Fibroblast of skin of right quadriceps (primary cell): ENCODE data around the gene B3GALNT2.
A peak's percentile ranks its signal among the peaks of the same experiment; 100 is the strongest.

Experiments
- DNase-seq: peaks from one replicate; pipeline ENCODE4 v3.0.0-alpha.2; 2013

The B3GALNT2 gene

DNA sequence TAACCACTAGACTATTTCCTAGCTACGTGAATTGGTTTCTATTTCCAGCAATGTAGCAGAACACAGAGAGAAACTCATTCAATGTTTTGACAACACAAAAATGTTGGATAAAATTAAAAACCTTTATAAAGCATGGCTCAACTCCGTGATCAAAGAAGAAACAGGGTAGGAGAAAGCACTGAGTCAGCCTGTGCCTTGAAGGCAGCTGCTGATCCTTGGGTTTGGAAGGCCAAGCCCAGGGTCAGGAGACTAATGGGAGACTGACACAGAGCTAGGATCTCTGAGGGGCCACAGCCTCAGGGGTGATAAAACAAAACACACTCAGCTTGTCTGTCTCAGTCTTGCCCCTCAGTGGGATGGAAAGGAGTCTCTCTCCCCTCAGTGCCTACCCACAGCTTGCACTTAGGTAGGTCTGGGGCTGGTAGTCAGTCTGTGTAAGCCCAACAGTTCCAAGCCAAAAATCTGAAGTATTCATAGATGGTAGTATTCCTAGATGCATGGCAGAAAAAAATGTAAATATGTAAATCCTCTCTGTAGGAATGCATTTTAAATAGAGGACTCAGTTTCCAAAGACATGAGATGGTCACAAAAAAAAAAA is 53.3 kb downstream of the B3GALNT2 start:
- DNase-seq, result no peak

DNA sequence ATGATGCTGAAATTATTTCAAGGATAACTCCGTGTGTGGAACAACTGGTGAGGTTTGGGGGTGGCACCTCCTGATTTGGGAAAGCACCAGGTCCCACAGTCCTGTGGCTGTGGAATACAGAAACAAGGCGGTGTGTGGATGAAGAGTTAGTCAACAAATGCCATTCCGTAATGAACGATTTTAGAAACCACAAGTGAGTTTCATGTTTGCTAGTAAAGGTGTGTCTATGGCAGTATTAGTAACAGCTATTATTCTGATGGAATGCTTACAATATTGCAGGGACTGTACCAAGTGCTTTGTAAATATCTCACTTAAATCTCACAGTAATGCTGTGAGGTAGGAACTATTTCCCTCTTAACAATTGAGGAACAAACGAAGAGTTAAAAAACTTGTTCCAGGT is 53.8 kb downstream of the B3GALNT2 start:
- DNase-seq, result no peak

DNA sequence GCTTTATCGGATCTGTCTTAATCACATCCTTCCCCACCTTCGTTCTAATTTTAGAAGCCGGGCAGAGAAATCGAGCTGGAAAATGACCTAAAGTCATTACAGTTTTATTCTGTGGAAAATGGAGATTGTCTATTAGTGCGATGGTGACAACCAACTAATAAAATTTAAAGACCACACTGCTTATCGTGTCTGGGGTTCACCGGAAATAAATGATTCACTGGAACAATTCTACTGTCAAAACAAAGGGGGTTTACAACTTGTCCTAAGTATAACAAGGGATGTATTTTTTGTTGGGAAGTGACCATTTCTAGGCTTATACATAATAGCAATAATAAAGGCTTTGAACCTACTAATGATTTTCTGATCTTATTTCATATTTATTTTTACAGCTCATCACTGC is 55.6 kb downstream of the B3GALNT2 start:
- DNase-seq, result no peak

DNA sequence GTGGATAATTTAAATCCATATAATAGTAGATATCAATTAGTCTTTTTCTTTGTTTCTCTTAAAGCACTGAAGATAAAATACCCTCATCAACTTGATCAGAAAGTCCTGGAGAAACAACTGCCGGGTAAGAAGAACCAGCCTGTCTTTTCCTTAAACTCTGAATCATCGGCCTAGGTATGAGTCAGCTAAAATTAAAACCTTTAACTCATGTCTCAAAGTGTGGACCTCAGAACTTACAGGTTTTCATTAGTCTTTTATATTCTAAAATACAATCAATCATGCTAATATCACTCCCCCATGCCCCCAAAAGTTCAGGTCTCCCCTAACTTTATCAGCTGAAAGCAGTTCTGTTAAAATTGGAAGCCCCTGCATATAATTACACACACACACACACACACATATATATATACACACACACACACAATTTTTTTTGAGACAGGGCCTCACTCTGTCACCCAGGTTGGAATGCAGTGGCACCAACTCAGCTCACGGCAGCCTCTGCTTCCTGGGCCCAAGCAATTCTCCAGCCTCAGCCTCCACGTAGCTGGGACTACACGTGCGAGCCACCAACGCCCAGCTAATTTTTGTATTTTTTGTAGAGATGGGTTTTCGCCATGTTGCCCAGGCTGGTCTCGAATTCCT is 61.3 kb downstream of the B3GALNT2 start:
- peak; percentile 74 for DNase-seq

DNA sequence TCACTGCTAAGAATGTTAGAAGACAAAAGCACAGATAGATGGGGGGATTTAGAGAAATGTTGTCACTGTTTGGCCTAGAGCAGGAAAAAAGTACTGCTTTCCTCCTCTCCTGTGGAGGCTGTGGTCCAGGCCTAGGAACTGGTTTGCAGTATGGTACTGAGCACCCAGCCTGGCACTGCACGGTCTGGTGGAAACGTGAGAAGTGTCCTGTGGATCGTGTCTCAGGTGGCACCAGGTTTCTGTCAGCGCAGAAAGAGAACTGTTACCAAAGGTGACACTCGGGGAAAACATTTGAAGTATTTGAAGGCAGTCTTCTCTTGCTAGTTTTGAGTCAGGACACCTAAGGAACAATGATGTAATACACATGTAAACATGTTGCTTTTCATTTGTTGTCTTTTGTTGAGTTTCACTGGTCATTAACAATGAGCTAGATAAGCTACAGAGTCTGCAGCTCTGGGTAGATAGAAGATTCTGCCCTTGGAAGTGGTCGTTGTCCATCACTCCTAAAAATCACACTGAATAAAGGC is 63.0 kb downstream of the B3GALNT2 start:
- DNase-seq, result no peak

DNA sequence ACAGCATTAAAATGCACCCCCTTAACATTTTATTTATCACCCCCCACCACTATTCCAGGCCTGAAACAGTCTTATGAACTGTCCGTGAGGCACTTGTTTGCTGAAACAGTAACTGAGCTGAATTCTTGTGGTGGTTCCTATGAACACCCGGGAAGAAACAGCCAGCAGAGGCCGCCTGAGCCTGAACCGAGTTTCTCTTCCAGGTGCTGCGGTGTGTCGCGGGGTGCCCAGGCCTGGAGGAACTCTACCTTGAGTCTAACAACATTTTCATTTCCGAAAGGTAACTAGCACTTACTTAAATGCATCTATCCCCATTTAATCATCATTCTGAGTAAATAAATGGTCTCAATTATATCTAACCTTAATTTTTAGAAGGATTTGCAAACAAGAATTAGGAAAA is 70.3 kb downstream of the B3GALNT2 start:
- DNase-seq, result no peak

DNA sequence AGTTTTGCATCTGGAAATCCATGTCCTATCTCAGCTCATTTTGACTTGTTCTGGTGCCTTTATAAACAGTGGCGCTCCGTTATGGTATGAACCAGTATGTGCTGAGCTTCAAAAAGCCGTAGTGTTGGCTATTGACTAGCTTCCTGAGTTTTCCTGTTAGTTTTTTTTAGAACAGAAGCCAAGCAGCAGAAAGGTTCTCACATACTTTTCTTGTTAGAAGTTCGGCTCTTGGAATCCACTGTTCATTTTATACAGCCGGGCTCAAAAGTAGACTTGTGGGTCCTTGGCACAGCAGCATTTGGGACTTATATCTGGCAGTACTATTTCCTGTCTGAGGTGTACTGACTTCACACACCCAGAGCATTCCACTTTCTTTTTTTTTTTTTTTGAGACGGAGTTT is 73.3 kb downstream of the B3GALNT2 start:
- DNase-seq, result peak; percentile 50

DNA sequence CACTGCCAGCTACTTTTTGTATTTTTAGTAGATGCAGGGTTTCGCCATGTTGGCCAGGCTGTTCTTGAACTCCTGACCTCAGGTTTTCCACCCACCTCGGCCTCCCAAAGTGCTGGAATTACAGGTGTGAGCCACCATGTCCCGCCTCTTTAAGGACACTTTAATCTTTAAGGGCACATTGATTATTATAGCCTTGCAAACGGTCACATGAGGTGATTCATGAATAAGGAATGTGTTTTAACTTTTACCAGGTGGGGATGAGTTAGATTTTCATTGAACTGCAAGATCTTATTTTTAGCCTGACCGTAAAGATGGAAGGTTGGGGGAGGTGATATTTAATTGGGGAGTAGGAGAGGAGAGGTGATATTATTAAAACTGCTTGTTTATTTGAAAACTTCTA is 75.1 kb downstream of the B3GALNT2 start:
- DNase-seq, result peak; percentile 29

DNA sequence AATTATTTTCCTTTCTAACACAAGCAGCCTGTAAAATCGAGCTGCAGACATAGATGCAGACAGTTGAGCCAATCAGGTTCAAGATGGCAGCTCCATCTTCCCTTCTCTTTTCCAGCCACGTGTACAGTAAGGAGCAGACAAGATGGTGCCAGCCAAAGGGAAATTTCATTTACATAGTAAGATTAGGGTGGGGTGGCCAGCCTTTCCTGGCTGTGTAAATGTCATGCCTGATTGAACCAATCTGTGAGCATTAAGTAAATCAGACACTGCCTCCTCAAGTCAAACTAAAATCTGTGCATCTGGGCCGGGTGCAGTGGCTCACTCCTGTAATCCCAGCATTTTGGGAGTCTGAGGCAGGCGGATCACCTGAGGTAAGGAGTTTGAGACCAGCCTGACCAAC is 76.8 kb downstream of the B3GALNT2 start:
- no peak for DNase-seq

DNA sequence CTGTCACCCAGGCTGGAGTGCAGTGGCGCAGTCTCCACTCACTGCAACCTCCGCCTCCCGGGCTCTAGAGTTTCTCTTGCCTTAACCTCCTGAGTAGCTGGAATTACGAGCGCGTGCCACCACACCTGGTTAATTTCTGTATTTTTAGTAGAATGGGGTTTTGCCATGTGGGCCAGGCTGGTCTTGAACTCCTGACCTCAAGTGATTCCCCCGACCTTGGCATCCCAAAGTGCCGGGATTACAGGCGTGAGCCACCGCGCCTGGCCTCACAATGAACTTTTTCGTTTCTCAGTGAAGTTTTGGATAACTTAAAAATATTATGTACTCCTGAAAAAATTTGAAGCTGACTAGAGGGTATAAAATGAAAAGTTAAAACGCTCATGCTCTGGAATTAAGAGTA is 77.6 kb downstream of the B3GALNT2 start:
- no peak for DNase-seq

DNA sequence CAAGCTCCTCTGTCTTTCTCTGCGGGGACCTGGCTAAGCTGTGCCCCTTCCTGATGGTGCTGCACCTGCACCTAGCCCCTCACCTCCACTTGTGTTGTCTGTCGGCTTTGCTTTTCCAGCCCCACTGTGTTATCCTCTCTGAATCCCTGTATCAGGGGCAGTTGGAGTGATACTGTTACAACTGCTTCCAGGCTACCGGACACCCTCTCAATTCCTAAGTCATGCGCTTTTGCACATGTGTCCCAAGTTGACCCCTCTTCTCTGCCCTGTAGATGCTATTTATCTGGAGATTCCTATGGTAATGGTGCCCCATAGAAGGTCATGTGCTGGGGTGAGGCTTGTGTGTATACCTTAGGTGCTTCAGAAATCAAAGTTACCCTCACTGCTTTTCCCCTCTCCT is 78.1 kb downstream of the B3GALNT2 start:
- no peak for DNase-seq

DNA sequence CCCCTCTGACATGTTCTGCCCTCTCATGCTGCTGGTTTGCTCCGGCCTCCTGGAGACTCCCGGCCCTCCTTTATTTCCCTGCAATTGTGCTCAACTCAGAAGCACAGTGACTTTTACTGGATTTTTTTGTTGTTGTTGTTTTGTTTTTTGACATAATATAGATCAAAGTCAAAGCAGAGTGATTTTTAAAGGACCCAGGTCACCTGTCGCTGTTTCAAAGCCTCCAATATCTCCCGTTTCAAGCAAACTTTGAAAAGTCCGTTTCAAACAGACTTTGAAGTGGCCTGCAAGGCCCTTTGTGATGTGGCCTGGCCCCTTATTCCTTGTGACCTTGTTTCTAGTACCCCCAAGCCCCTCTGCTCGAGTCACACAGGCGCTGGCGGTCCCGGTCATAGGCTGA is 78.9 kb downstream of the B3GALNT2 start:
- DNase-seq, result no peak

DNA sequence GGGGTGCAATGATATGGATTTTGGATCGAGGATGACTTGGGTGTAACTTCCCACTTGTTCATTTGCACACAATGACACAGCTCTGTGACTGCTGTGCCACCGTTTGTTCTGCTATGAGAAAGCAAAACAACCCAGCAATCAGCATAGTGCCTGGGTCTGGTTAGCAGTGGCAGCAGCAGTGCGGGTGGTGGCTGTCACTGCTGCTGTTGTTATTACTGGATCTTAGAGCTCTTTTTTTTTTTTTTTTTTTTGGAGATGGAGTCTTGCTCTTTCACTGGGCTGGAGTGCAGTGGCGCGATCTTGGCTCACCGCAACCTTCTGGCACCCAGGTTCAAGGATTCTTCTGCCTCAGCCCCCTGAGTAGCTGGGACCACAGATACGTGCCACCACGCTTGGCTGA is 80.2 kb downstream of the B3GALNT2 start:
- DNase-seq, result no peak

DNA sequence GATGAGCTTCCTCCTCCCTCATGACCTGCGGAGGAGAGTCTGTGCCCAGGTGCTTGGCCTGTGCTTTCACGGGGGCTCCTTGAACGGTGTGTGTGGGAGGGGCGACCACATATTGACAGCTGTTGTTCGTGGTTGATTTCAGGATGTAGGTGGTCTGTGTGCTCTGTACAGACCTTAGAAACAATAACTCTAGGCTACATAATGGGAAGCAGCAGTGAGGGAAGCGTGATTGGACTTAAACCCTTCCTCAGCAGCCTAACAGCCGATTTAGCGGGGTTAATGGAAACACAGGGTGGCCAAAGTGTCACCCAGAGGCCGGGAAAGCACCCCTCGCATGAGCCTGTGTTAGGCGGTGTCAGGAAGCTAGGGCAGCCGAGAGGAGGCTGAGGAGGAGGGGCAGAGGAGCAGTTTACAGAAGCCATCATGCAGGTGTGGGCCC is 81.0 kb downstream of the B3GALNT2 start:
- DNase-seq, result no peak

DNA sequence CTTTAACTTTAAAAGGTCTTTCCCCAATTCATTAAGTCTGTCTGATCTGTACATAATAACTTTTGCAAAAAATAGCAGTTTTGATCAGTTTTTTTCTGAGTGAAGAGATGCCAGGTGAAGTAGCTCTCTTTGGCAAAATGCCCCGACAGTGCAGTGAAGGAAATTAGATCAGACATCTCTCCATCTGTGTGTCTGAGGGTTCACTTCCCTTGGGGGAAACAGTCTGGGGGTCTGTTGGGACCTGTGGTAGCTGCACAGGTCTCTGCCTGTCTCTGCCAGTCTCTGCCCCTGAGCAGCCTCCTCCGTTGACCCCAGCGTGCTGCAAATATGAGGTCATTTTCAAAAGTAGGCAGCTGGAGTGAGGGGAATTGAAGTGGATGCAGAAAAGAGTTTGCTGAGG is 82.5 kb downstream of the B3GALNT2 start:
- DNase-seq, result no peak

DNA sequence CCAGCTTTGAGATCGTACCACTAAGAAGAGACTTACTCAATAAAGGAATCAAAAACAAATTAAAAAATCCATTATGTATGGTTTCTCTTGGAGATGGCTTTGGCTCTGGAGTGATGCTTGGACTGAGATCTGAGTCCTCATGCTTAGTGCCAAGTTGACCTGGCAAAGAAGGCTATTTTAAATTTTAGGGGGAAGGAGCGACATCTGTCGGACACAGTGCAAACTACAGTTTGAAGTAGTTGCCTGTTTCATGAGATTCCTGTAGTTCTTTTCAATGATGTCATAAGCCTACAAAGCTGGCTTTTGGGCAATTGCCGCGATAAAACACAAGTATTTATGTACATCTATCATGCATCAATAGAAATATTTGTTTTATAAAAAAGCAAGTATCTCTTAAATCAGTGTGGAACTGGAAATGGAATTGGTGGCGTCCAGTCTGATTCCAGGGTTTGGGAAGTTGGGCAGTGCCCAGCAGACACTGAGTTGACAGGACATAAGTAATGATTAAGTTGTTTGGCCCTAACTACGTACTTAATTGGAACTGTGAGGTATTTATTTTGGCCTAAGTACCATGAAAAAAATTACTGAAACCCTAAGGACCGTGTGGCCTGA is 87.1 kb downstream of the B3GALNT2 start:
- peak; percentile 77 for DNase-seq

DNA sequence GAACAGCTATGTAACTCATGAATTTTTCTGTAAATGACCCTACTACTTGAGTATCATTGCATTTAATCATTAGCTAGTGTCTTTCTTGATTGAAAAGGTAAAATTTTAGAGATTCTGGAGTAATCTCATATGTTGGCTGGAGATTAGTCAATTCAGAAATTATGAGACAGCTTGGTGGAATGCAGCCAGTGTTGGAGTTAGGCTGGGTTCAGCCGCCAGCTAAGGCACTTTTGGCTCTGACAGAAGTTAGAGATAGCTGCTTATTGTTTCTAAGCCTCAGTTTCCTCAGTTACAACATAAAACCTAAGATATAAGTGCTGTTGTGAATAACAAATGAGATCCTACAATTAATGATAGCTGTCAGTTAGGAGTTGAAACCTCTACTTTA is 87.6 kb downstream of the B3GALNT2 start:
- peak; percentile 48 for DNase-seq

DNA sequence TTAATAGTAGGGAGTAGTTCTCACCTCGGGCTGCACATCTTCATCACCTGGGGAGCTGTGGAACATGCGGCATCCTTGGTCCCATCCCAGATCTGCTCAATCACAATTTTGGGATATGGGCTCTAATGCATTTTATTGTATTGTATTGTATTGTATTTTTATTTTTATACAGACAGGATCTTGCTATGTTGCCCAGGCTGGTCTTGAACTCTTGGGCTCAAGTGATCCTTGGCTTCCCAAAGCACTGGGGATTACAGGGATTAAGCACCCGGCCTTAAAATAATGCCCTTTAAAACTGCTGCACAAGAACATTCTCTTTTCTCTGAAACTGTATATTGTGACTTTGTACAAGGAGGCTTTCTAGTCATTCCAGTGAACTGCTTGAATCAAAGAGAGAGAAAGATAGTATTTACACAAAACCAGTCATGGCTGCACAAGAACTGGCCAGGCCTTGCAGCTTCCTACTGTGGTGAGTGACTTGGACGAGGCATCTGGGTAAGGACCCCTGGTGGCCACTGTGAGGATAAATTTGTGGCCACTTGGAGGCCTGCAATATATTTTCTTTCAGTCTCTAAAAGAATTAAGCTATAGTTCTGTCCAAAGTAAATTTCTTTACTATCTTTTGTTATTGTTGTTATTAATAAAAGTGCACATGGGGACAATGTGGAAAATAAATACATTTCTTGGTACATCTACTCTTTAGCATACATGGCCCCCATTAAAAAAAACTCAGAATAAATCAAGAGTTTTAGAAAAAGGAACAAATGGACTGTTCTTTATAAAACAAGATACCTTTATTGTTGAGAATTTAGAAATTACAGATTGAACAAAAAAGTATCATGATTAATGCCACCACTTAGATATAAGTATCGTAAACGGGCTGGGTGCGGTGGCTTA is 89.0 kb downstream of the B3GALNT2 start:
- peak; percentile 76 for DNase-seq

DNA sequence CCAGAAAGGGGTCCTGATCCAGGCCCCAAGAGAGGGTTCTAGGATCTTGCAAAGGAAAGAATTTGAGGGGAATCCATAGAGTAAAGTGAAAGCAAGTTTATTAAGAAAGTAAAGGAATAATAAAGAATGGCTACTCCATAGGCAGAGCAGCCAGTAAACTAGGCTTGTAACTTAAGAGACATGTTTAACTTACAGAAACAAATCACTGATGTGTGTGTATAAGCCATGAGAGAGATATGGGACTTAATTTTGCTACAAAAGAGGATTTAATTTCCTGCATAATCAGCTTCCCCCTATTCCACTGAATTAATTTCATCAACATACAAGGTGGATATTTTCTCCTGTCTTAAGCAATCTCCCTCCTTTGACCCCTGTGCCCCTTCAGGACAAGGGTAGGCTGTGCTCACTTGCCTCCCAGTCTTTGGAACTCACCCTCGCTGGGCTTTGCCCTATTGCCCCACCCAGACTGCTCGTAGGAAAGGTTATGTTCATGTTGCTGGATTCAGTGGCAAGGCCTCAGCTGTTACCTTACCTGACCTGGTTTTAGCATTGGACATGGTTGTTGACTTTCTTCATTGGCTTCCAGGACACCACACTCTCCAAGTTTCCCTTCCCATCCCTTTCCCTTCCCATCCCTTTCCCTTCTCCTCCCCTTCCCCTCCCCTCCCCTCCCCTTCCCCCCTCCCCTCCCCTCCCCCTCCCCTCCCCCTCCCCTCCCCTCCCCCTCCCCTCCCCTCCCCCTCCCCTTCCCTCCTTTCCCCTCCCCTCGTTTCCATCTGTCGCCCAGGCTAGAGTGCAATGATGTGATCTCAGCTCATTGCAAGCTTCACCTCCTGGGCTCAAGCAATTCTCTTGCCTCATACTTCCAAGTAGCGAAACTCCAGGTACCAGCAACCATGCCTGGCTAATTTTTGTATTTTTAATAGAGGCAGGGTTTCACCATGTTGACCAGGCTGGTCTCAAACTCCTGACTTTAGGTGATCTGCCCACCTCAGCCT is 92.5 kb downstream of the B3GALNT2 start:
- DNase-seq, result no peak

DNA sequence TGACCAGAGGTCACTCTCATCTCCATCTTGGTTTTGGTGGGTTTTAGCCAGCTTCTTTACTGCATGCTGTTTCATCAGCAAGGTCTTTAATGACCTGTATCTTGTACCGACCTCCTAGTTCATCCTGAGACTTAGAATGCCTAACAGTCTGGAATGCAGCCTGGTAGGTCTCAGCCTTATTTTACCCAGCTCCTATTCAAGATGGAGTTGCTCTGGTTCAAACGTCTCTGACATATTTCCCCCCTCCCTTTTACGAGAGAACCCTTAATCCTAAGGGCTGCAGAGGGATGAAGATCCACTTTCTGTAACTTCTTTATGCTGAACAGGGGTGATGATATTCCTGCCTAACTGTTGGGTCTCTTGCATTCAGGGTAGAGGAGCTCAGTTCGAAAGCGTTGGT is 93.8 kb downstream of the B3GALNT2 start:
- no peak for DNase-seq

DNA sequence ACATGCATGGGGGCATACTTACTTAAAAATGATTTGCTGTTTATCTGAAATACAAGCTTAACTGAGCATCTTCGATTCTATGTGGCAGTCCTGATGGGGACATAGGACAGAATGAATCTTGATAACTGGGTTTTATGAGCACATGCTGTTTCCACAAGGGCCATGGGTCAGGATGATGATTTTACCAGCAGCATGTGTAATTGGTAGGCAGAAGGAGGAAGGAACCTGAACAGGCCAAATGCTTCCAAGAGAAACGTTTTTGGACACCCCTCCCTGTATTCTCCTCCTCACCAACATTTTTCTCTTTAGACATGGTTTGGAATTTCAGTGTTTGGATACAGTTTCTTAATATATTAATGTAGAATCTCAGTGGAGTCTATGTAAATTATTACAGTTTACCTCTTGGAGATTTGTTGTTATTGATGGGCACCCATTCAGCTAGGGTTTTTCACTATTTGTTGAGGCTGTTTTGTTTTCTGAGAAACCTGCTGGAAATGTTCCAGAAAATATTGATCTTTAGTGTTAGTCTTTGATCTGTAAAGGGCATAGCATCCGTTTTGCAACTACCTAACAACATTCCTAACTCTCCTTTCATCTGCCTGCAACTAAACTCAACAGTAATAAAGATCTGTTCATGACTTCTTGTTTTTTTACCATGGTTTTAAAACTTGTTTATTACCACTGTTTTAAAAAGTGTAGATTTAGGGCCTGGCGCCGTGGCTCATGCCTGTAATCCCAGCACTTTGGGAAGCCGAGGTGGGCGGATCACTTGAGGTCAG is 95.0 kb downstream of the B3GALNT2 start:
- DNase-seq, result no peak
